Activated T-helper 2 cell treated with anti-CD3 and anti-CD28 coated beads, Interferon-gamma antibody, Interleukin-2, Interleukin-4, amounts not matched to agents 10 μg/mL and 5 μg/mL and 100 μg/mL, durations not matched to agents 14 hours and 24 hours and 36 hours (primary cell): ENCODE results near the gene KAZN. TPM values are rescaled to one million over a fixed set of nuclear protein-coding genes. Genes with fewer than 3 reads are reported as not detected.

Source experiments
- DNase-seq: peaks from one replicate; pipeline ENCODE4 v3.0.0; 2021; ENCODE audit warnings: low spot score
- H3K27ac Mint-ChIP-seq: one replicate; pipeline ENCODE4 v1.8.0; 2021; ENCODE audit warnings: mixed read lengths
- H3K27me3 Mint-ChIP-seq: one replicate; pipeline ENCODE4 v1.8.0; 2021; ENCODE audit warnings: low read depth, mixed read lengths
- H3K36me3 Mint-ChIP-seq: one replicate; pipeline ENCODE4 v1.8.0; 2021; ENCODE audit warnings: low read depth, mixed read lengths
- H3K4me1 Mint-ChIP-seq: one replicate; pipeline ENCODE4 v1.8.0; 2021; ENCODE audit warnings: low read depth, mixed read lengths
- H3K4me3 Mint-ChIP-seq: one replicate; pipeline ENCODE4 v1.8.0; 2021; ENCODE audit warnings: low read depth, mild to moderate bottlenecking, moderate library complexity, mixed read lengths
- H3K9me3 Mint-ChIP-seq: one replicate; pipeline ENCODE4 v1.8.0; 2021; ENCODE audit warnings: mixed read lengths
- intact Hi-C: fragments of 100-400 bp; cut with micrococcal nuclease; formaldehyde crosslinking; loops from one replicate; pipeline ENCODE4 v1.15.1; 2023
- total RNA-seq: library from RNA; stranded (reverse); gene quantifications from 2 replicates; pipeline ENCODE4 v1.2.3, GENCODE V29; 2022

KAZN gene
- total RNA-seq, 1 donor from 2014 or later = 0.68 TPM

DNA sequence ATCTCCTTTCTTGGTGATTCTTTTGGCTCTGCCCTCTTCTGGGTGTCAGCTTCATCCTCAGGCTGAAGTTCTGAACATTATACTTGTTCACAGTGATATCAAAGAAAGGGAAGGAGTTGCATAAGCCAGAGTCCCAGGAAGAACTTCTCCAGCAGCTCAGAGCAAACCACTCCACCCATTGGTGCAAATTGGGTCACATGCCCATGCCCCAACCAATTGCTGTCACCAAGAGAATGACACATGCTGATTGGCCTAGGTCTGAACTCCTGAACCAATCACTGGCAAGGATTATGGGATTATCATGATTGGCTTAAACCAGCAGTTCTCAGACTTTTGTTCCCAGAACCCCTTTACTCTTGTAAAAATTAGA lies 298.6 kb downstream of the KAZN start:
- no peaks in the 10 kb centered on the region for H3K27me3 Mint-ChIP-seq
- no peak for DNase-seq
- no peak overlapping the region for H3K4me3 Mint-ChIP-seq
- H3K4me1 Mint-ChIP-seq = no peaks in the 10 kb centered on the region
- H3K36me3 Mint-ChIP-seq = no peaks in the 10 kb centered on the region
- H3K9me3 Mint-ChIP-seq = no peaks in the 10 kb centered on the region
- intact Hi-C loops = no loop called here
- no peak overlapping the region for H3K27ac Mint-ChIP-seq

DNA sequence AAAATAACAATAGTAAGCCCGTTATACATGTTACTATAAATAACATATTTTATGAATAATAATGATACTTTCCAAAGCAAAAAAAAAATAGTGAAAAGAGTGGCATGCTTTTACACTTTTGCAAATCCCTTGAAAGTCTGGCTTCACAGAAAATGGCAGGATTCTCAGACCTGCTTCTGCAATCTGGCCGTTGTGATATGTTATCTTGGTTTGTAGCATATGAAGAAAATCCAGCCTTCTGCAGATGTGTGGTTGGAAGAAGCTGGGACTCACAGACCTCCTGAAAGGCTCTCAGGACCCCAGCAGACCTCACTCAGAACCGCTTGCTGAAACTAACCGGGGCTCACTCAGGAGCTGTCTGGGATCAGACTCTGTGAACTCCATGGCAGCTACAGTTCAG lies 299.1 kb downstream of the KAZN start:
- H3K27me3 Mint-ChIP-seq = no peaks in the 10 kb centered on the region
- H3K36me3 Mint-ChIP-seq = no peaks in the 10 kb centered on the region
- no peak overlapping the region for H3K27ac Mint-ChIP-seq
- no peaks in the 10 kb centered on the region for H3K4me1 Mint-ChIP-seq
- no peak for DNase-seq
- intact Hi-C loops = no loop called here
- no peaks in the 10 kb centered on the region for H3K9me3 Mint-ChIP-seq
- H3K4me3 Mint-ChIP-seq = no peak overlapping the region

DNA sequence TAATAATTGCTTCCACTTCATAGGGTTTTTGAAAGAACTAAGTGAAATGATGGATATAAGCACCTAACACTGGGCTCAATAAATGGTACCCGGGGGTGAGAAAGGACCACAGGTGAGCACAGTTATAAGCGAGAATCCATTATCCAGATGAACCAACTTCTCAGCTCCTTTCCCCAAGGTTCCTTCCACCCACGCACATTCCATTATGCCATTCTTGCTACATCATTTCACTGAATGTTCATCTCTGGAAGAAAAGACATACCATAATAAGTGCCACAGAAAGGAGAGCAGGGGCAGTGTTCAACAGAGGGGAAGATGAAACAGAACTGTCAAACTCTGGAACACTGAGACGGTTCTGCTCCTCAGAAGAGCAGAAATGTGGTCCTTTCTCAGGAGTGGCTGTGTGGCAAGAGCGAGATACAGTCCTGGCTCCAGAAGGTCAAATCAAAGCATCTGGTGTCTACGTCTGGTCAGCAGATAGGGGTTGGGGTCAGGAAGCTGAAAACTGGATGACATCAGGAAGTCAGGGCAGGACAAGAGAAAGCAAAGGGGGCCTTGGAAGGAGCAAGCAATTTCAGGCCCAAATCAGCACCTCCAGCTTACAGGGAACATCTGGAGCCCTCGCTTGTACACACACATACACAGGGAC lies 299.6 kb downstream of the KAZN start:
- Mint-ChIP-seq H3K36me3 (no peaks in the 10 kb centered on the region), H3K27me3 (no peaks in the 10 kb centered on the region), H3K4me1 (no peaks in the 10 kb centered on the region), H3K27ac (no peak overlapping the region), H3K4me3 (no peak overlapping the region), H3K9me3 (no peaks in the 10 kb centered on the region)
- no peak for DNase-seq
- intact Hi-C loops = no loop called here

DNA sequence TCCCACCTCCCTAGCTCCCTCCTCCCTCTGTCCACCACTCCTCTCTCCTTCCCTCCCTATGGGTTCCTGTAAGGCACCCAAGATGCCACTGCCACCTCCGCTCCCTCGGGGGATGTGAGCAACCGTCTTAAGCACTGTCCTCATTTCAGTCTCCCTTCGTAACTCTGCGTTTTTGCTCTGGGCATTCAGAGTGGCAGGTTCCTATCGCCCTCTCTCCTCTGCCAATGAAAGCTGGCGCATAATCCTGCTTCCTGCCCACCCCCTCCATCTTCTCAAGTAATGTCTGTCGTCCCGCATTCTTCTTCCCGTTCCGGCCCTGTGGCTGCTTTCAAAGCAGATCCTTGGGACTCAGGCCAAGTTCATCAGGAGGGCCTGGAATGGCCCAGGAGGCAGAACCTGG lies 301.2 kb downstream of the KAZN start:
- Mint-ChIP-seq H3K36me3 (no peaks in the 10 kb centered on the region), H3K27me3 (no peaks in the 10 kb centered on the region), H3K27ac (no peak overlapping the region), H3K9me3 (no peaks in the 10 kb centered on the region), H3K4me3 (no peak overlapping the region), H3K4me1 (no peaks in the 10 kb centered on the region)
- intact Hi-C loops = no loop called here
- DNase-seq = no peak

DNA sequence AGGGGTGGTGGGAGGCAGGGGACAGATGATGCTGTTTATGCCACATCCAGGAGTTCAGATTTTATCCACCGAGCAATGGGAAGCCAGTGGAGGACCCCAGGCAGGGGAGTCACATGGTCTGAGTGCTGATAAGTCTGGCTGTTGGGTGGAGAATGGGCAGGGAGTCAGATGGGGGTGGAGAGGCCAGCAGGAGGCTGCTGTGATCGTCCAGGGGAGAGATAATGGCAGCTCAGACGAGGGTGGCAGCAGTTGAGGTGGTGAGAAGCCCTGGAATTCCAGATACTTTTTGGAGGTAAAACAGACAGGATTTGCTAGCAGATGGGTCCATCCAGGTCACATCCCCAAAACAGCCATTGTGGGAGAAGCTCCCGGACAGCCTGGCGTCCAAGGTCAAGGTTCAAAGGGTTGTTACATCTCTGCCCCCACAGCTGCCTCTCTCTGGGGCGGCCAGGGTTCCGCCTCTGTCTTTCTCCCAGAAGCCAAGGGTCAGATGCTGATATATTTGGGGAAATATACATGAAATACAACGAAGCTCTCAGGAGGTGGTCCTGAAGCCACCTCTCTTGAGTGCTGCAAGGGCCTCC lies 303.0 kb downstream of the KAZN start:
- H3K4me1 Mint-ChIP-seq = no peaks in the 10 kb centered on the region
- H3K4me3 Mint-ChIP-seq = no peak overlapping the region
- no peaks in the 10 kb centered on the region for H3K9me3 Mint-ChIP-seq

DNA sequence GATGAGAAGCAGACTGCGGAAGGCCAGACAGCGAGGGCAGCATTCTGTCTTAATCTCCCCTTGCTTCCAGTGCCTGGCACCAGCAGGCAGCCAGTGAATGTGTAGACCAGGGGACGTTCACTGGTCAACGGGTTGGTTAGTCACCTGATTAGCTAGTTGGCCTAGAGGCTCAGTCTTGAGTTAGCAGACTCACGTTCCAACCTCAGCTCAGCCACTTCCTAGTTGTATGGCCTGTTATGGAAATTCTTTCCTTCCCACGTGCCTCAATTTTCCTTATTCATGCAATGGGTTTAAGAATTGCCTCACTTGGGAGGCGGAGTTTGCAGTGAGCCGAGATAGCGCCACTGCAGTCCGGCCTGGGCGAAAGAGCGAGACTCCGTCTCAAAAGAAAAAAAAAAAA lies 305.4 kb downstream of the KAZN start:
- Mint-ChIP-seq H3K4me1 (no peaks in the 10 kb centered on the region), H3K36me3 (no peaks in the 10 kb centered on the region), H3K4me3 (no peak overlapping the region), H3K9me3 (no peaks in the 10 kb centered on the region), H3K27me3 (no peaks in the 10 kb centered on the region), H3K27ac (no peak overlapping the region)
- intact Hi-C loops = no loop called here
- no peak for DNase-seq

More for the DNA sequence above, 303.0 kb downstream of the KAZN start:
- Mint-ChIP-seq H3K27me3 (no peaks in the 10 kb centered on the region), H3K27ac (no peak overlapping the region), H3K36me3 (no peaks in the 10 kb centered on the region)
- no peak for DNase-seq
- intact Hi-C loops = no loop called here

DNA sequence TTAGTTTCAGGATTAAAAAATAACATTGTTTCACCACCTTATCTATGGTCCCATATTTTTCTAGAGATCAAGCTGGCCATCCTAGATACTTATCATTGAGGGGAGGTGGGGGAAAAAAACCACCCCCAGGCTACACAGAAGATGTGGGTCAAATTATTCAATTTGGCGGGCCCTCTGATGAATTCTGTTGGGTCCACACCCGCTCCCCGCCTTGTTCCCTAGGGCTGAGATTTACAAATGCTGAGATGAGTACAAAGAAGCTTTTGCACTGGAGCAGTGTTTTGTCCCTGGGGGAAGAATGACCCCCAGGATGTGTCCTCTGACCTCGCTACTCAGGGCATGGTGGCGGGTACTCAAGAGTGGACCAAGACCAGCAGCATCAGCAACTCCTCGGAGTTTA lies 308.2 kb downstream of the KAZN start:
- Mint-ChIP-seq H3K4me3 (no peak overlapping the region), H3K27ac (no peak overlapping the region), H3K36me3 (no peaks in the 10 kb centered on the region), H3K4me1 (no peaks in the 10 kb centered on the region), H3K27me3 (no peaks in the 10 kb centered on the region), H3K9me3 (no peaks in the 10 kb centered on the region)
- intact Hi-C loops = no loop called here
- DNase-seq = no peak

DNA sequence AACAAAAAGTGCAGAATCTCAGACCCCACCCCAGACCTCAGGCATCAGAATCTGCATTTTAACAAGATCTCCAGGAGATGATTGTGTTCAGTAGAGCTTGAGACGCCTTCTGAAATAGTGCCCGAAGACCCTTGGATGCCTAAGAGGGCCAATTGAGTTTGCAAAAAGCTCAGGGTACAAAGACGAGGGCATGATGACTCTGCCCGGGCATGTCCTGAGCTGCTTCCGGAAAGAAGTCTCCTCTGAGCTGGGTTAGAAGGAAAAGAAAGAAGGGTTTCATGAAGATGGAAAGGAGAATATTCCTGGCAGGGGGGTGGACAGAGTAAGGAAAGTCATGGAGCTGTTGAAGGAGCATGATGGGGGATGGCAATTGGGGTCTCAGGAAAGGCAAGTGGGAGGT lies 308.9 kb downstream of the KAZN start:
- DNase-seq = no peak
- Mint-ChIP-seq H3K27ac (no peak overlapping the region), H3K36me3 (no peaks in the 10 kb centered on the region), H3K27me3 (no peaks in the 10 kb centered on the region), H3K4me3 (no peak overlapping the region), H3K4me1 (no peaks in the 10 kb centered on the region), H3K9me3 (no peaks in the 10 kb centered on the region)
- intact Hi-C loops = no loop called here

DNA sequence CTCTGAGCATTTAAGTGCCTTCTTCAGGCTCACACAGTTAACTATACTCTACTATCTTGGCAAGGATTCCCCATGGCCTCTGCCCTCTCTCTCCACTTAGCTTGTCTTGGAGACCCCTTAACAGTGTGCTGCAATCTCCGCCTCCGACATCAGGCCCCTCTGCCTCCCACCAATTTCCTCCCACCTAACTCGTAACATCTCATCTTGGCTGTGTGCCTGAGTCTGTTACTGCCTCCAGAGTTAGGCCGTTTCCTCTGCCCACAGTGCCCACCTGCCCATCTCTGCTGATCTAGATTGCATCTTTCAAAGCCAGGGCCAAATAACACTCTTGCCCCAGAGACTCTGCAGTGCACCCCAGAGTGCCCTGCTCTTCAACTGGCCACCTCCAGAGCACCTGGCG lies 310.8 kb downstream of the KAZN start:
- Mint-ChIP-seq H3K36me3 (no peaks in the 10 kb centered on the region), H3K4me1 (no peaks in the 10 kb centered on the region), H3K27ac (no peak overlapping the region), H3K27me3 (no peaks in the 10 kb centered on the region), H3K9me3 (no peaks in the 10 kb centered on the region), H3K4me3 (no peak overlapping the region)
- DNase-seq = no peak
- intact Hi-C loops = no loop called here

DNA sequence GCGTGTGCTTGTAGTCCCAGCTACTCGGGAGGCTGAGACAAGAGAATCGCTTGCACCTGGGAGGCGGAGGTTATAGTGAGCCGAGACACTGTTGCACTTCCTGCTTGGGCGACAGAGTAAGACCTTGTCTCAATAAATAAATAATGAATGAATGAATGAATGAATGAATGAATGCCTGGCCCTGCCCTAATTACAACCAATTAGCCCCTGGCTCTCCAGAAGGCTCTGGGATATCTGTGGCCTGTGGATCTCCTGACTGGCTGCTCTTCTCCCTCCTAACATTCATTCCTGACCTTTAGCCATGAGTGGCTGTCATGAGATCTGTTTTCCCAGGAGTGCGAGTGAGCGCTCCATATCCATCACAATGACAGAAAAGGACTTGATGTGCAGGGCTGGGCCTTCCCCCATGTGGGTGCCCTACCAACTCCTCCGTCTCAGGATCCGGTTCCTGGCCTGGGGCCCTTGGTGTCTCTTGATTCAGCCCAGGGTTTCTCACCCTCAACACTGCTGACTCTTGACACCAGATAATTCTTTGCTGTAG lies 311.5 kb downstream of the KAZN start:
- H3K4me1 Mint-ChIP-seq = no peaks in the 10 kb centered on the region
- H3K4me3 Mint-ChIP-seq = no peak overlapping the region
- H3K27ac Mint-ChIP-seq = no peak overlapping the region
- no peaks in the 10 kb centered on the region for H3K36me3 Mint-ChIP-seq
- no peak for DNase-seq
- intact Hi-C loops = no loop called here
- H3K9me3 Mint-ChIP-seq = no peaks in the 10 kb centered on the region
- H3K27me3 Mint-ChIP-seq = no peaks in the 10 kb centered on the region

DNA sequence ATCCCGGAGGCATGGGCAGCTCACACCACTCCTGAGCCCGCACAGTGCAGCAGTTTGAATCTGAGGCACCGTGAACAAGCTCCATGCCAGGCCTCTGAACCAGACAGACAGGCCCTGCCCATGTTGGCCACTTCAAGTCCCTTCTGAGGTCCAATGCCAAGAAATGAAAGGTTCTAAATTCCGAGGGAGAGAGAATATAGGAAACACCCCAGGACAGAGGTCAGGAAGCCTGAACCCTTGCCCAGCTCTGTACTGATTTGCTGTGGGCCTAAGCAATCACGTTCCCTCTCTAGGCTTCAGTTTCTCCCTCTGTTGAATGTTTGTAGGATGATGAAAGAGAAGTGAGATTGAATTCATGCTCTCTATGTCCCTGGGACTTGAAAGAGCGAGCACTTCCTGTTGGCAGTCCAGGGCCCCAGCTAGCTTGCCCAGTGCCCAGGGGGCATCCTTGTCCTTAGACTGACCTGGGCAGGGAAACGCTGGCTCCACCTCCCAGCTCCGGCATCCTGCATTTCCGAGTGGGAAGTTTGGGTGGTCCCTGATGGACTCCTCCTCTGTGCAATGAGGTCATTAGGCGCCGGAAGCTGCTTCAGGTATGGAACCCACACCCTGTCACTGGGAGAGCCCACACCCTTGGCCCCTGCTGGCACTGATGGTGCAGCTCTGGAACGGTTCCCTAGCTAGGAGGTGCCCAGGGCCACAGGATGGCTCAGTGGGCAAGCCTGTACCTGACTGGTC lies 312.7 kb downstream of the KAZN start:
- Mint-ChIP-seq H3K9me3 (no peaks in the 10 kb centered on the region), H3K4me1 (no peaks in the 10 kb centered on the region), H3K4me3 (no peak overlapping the region), H3K36me3 (no peaks in the 10 kb centered on the region), H3K27me3 (no peaks in the 10 kb centered on the region), H3K27ac (no peak overlapping the region)
- intact Hi-C loops = no loop called here
- DNase-seq = no peak

DNA sequence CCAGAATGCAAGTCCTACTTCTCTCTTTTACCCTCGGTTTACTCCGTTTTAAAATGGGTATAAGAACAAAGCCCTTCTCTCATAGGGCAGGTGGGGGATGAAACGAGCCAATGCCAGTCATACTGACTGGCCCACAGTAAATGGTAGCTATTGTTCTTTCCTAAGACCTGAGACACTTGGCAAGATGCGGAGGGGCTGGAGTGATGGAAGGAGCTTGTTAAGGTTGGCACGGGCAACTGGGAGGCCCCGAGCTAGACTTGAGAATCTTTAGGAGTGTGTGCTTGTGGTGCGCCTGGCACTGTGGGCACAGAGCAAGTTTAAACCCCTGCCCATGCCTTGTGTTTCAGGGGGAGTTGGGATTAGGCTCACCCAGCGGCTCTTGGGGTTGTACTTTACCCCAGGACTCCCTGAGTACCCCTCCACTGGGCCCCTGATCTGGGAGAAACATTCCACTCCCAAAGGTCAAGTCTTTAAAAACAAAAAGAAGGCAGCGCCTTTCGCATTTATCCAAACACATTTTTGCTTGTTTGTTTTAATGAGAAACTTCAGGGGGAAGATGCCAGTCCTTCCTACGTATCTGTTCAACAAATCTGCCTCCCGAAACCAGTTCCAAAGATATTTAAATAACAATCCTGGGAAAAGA lies 314.5 kb downstream of the KAZN start:
- DNase-seq = no peak
- Mint-ChIP-seq H3K27ac (no peak overlapping the region), H3K9me3 (no peaks in the 10 kb centered on the region), H3K36me3 (no peaks in the 10 kb centered on the region), H3K4me3 (no peak overlapping the region), H3K4me1 (no peaks in the 10 kb centered on the region), H3K27me3 (no peaks in the 10 kb centered on the region)
- intact Hi-C loops = no loop called here
